HG02973 (cell line): ENCODE measurements around the gene WDR1.

Experiments used
- ATAC-seq: cut with Tn5 transposase; IDR thresholded peaks from one replicate; pipeline ENCODE4 v1.9.1; 2021; ENCODE audit warnings: moderate library complexity; ENCODE audit not compliant: unreplicated experiment

The WDR1 gene

DNA sequence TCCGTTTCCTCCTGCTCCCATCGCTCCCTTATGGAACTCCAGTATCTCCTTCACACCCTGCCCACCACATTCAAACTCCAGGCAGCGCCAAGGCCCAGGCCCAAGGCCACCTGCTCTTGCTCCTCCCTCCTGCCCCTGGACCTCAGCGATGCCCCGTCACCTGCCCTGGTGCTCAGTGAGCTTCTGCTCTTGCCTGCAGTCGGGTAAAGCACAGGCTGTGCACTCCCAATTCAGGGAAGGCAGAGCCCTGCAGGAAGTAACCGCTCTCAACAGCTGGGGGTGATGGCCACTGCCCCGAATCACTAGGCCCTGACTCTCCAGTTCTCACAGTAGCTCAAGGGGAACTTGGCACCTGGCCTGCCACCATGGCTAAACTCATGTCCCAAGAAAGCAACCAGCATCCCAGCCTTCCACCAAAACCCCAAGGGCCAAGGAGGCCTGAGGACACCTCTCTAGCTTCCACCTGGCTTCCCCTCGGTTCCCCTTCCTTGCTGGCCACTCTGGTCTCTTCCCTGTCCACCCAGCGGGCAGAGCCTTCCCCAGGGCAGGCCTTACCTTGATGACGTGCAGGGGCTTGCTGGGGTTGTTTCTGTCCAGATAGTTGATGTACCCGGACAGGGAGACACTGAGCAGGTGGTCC, 29.3 kb downstream of the WDR1 start:
- no peak for ATAC-seq

DNA sequence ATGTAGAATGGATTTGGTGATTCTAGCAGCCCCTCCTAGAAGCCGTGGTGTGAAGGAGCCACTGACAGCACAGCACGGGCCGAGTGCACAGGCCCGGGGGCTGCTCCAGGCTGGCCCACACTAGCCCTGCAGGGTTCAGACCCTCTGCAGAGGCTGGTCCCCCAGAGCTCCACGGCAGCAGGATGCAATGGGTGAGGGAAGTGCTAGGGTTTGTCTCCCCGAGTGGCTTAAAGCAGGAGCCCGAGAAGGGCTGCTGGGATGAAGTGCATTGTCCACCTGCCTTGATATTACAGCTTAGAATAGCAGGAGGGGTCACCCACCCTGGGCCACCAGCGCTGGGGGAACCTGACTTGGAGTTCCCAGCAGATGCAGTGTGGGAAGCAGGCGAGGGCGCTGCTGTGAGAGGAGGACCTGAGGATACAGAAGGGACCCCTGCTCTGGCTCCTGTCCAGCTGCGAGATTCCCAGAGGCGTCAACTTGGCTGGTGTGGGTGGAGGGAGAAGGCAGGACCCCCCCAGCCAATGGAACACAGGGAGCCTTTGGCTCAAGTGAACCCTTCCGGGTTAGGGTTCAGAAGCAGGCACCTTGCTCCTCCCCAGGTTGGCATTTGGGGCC, 30.0 kb downstream of the WDR1 start:
- ATAC-seq: no peak

DNA sequence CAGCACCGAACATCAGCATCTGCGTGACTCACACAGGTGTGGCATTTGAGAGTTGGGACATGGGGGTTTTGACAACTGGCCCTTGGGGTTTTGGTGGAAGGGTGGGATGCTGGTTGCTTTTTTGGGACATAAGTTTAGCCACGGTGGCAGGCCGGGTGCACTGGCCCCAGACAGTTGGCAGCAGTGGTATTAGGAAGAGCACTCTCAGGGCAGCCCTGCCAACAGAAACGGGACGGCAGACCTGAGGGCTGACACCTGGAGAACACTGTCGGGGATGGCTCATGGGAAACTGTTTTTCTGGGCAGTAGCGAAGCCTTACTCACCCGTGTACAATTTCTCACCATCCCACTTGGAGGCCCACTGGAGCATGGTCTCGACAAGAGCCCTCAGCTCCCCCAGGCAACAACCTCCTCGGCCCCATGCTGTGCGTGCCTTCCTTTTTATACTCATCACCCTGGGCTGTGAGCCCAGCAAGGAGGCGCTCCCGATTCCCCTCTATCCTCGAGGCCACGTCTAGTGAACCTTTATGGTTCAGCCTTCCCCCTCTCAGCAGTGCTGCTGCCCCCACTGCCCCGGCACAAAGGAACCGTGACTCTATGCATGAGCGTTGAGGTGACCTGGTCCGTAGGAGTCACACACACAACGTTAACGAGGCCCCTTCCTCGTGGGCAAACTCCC, 30.6 kb downstream of the WDR1 start:
- no peak for ATAC-seq

DNA sequence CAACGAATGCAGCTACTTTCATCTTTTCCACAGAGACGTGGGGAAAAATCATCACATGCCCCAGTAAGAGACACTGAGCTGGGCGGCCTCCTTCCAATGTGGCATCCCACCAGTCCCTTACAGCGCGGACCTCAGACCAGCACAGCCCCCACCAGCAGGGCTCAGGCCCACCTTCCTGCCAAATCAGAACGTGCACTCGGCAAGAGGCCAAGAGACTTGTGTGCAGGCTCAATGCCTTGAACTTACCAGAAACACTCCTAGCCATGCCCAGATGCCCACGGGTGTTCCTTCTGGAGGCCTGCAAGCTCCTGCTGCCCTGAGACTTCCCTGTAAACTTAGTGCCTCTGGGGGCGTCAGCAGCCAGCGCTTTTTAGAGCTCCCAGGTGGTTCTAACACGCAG, 31.2 kb downstream of the WDR1 start:
- ATAC-seq: no peak

DNA sequence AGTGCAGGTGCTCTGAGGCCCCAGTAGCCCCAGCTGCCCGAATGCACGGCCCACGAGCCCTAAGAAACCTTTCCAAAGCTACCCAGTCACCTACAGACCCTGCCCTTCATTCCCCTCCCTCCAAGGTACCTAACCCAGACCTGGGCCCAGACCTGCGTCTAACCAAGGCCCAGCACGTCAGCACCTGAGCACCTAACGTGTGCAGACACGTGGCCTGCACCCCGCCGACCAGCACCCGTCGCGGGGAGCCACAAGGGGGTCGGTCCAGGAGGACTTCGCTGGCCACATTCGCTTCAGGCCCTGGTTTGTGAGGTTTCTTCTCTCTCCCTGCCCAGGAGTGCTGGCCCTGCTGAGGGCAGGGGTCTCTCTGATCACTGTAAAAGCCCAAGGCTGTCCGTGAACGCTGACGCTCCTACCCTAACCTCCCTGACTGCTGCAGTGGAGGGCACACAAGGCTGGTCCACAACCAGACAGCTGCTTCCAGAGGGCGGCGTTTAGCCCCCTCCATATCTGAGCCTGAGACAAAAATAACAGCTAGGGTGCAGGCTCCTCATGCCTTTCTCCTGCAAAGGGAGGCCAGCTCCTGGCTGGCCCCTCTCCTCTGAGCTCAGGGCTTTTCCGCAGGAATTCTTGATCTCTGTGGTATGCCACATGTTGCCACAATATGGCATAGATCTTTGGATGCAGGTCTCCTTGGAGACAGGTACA, 31.8 kb downstream of the WDR1 start:
- no peak for ATAC-seq

DNA sequence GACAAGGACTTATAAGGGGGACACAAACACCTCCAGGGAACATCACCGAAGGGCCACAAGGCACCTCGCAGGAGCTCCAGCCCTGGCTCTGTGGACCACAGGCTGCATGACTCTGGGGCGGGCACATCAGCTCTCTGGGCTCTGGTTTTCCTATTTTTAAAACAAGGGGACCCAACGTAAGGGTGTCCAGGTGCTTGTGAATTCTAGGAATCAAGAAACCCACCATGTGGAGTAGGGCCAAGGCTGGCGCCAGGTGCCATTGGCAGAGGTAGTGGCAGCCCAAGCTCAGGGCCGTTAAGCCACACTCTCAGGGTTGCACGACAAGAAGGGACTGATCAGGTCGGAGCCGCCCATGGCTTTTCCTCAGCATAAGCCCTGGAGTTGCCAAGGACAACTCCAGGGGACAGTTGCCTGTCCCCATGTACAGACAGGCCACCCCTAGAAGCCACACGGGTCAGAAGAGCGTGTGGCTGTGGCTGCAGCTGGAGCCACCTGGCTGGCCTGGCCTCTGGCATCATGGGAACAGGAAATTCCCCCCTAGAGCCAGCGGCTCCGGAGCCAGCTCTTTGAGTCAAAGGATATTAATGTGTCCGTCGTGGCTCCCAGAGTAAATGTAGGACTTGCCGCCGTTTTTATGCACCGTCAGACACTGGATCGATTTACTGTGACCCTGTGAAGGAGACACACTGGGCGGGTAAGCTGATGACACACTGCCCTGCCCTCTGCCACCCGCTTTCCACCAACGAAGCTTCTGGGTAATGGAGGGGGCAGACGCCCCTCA, 32.5 kb downstream of the WDR1 start:
- ATAC-seq: no peak

DNA sequence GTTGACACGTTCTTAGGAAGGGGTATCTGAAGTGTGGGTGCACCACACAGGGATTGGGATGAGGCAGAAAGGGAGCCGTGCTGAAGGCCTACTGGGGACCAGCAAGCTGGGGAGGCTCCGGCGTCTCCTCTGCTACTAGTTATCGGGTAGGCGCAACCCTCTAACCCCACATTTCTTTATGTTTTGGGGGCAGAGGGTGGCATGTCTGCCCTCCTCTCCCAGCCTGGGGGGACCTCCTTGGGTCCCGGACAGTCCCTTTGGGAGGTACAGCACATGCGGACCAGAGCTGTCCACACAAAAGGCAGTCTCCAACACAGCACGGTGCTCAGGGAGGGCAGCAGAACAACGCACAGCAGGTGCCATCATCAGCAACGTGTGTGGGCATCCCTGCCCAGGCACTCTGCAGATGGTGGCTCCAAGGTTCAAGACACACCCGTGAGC, 33.2 kb downstream of the WDR1 start:
- no peak for ATAC-seq

DNA sequence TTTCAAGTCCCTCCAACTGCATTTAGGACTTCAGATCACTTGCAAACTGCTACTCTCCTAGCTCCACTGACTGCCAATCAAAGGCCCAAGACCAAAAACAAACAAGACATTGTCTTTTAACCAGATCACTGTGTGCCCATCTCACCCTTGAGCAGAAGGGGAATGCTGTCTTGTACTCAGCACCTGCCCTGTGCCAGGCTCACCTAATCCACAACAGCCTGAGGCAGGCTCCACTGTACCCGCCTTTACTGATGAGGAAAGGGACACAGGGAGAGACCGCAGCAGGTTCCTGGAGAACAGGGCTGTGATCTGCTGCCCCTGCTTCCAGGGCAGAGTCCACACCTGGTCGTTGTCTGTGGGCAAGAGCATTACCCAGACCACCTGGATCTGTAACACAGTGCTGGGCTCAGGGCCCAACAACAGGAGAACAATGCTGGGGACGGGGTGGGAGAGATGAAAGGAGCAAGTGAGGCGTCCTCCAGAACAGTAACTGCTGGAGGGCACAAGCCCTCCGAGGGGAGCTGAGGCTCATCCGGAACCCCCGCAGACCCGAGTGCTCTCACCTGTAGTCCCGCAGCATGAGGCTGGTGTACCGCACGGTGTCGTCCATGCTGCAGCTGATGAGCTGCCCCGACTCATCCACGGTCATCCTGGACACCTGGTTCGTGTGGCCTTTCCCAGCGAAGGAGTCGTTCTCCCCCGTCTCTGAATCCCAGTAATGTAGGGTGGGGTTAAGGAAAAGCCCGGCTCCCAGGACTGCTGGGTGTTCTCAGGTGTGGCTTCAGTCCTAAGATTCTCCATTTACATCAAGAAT, 33.9 kb downstream of the WDR1 start:
- ATAC-seq: no peak

DNA sequence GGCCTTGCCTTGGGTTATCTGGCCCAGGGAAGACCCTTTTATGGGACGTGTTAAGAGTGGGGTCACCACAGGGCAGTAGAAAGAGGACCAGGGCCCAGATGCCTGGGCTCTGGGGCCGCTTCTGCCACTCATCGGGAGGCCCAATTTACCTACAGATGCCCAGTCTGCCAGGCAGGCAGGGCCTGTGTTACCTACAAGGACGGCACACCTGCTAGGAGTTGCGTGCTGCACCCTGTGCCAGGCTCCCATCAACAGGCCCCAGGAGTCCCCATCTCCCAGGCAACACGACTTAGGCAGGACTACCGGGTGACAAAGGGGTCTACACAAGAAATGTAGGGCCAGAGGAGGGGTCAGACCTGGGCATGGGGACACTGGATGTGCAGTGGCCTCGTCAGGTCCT, 34.6 kb downstream of the WDR1 start:
- ATAC-seq: no peak

DNA sequence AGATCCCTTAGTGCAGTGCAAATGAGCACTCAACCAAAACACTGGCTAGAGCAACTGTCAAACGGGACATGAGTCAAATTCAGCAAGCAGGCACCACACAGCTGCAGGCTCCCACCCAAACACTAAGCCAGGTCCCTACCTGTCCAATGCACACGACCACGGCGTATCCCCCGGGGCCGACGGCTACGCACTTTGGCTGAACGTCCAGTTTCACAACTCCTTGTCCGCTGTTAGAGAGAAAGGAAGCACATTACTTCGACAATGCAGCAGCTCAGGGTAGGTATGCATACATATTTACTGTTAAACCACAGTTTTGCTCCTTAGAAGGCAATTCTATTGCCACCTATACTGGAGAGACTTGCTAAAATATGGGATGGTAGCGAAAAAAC, 35.4 kb downstream of the WDR1 start:
- ATAC-seq: no peak

DNA sequence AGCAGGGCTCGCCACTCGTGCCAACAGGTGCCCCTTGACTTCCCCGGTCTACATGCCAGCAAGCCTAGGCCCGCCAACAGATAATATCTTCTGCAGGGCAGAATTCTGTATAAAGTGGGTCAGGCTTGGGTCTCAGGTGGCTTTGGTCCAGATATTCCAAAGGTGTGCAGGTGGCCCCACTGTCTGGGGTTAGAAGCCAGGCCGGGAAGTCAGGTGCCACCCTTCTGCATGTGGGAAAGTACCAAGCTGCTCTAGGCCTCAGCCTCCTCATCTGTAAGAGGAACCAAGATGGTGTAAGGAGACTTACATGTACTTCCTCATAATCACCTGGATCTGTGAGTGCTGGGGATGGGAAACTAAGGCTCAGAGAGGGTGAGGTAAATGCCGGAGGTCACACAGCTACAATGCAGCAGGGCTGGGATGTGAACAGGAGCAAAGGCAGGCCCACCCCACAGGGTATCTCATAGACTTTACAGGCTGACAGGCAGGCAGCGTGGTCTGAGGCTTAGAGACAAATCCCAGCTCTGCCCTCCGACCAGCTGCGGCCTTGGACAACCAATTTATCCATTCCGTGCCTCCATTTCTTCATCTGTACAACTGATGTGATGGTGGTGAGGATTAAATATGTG, 35.9 kb downstream of the WDR1 start:
- no peak for ATAC-seq

DNA sequence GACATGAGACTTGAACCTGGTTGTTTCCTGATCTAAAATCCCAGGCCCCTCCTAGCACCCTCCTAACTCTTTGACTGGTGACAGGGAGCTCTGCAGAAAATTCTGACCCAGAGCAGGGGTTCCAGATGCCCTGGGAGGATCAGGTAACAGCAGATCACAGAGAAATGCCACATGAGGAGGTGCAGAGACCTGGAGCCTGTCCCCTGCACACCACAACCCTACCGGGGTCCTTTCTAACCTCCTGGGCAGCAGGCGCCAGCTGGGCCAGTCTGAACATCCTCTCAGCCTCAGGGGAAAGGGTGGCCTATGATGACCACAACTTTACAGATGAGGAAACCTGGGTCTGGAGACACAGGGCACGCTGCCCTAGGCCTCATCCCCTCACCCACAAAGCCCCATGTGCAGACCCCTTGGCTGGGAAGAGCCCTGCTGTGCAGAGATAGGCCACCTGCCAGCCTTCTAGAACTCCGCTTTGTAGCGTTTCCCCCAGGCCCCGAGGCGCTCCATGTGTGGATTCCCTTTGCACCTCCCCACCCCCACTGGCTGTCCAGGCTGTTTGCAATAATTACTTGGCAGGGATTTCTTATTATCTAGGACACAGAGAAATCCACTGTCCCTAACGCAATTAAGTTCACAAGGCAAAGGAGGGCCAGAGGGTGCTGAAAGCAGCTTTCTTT, 36.5 kb downstream of the WDR1 start:
- no peak for ATAC-seq

DNA sequence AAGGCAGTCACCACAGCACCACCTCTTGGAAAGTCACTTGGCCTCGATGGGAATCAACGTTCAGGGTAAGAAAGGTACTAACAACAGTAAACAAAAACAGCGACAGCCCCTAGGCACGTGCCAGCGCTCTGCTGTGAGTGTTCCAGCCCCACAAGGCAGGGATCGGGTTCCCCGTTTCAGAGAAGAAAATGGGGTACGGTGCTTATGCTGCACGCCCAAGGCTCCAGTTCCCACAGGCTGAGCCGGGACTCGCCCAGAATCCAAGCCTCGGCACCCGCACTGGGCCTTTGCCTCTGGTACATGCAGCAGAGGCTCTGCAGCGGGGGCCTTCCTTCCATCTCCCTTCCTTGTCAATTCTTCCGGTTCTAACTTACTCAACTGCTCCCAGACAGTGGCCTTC, 37.3 kb downstream of the WDR1 start:
- no peak for ATAC-seq

DNA sequence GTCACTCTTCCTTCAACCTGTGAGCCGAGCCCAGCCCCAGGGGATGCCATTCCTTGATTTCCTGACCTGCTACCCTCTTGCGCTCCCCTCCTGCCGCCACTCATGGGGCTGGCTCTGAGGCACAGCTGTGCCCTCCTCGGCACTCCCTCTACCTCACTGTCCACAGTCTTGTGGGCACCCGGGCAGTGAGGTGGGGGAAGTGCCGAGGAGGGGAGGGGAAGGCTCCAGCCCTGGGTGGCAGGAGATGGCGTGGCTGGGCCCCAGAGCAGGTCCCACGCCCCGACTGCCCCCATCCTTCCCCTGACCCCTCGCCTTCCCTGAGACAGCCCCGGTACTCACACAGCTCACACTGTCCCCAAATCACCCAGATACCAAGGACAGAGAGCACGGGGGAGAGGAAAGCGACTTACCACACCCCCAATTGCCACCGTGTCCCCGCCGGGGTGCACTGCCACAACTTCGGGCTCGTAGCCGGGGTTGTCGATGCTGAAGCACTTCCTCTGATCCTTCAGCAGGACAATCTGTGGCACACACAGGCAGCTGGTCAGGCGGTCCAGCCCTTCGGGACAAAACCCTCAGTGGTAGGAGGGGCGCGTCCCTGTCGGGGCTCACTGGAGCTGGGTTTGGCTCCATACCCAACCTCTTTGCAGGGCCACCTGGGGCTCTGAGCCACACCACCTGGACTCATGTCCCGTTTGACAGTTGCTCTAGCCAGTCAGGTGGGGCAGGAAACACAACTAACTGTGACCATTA, 37.9 kb downstream of the WDR1 start:
- ATAC-seq: no peak

DNA sequence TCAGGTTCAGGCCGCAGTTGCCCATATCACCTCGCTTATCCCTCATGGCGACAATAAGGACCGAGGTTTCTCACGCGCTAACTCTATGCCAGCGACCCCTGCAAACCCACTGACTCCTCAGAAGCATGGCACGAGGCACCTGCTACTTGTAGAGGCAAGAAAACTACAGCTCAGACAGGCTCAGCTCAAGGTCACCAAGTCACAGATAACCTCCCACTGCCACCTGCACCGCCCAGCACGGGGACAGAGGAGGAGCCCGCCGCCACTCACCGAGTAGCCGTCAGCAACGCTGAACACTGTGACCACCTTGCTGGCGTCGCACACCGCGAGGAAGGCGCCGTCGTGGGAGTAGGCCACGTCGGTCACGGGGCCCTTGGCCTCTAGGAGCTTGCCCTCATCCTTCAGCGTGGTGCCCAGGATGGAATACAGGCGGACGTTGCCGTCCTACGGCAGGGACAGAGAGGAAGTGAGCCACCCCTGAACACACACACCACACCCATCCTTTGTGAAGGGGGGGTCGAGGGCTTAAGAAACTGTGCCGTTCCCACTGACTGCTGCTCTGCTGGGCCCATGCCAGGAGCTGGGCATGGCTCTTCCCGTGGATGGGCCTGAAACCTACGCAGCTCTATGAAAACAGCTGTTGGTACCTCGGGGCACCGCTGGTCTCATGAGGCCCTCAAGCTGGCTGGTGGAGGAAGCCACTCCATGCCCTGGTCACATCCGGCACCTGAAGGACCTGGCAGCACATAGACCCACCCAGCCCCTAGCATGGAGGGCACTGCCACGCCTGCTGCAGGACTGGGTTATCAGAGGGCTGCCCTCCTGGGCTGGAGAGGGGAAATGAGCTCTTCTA, 38.9 kb downstream of the WDR1 start:
- no peak for ATAC-seq

DNA sequence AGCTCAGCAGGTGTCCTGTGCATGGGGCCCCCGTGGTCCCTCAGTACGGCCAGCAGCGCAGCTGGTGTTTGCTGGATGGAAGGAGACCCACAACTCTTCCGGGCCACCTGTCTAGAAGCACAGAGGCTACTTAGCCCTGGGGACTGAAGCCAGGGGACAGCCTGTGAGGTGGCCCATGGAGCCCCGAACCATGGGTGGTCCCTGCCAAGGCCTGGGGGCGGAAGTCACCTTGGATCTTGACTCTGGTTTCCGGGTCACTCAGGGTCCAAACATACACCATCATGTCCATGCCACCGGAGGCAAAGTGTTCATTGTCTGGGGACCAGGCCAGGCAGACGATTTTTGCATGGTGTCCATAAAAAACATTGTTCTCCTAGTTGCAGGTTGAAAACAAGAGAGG, 39.5 kb downstream of the WDR1 start:
- no peak for ATAC-seq

DNA sequence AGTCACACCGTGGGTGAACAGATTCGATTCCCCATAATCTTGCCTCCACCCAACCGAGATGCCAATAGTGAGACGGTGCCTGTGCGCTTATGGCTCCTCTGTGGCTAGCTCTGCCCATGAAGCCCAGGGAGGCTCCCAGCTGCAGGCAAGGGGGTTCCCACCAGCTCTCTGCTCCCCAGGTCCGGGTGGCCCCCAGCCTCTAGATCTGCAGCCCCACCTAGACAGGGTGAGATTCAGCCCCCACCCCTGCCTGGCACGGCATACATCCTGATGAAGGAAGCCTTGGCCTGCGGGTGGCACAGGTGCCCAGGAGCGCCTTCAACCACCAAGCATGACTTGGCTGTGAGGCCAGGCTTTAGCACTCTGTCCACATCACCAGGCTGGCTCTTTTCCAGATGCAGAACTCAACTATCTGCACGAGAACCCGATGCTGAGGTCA, 40.6 kb downstream of the WDR1 start:
- no peak for ATAC-seq
